CD4-positive, alpha-beta T cell treated with Interferon alpha-2 for 1 hour (primary cell): ENCODE results near the gene HOXA3.

ENCODE experiments used
- DNase-seq, 2 donors: peaks; one replicate each; pipeline ENCODE4 v3.0.0-alpha.2; 2020 to 2022

HOXA3 gene

GRCh38 chr7:27142580-27143022 lies 9.8 kb downstream of the HOXA3 start:
- no peak for DNase-seq

- no peak for DNase-seq
These were observed 10.3 kb downstream of the HOXA3 start for GRCh38 chr7:27141923-27142579.

GRCh38 chr7:27141137-27141922 lies 11.1 kb downstream of the HOXA3 start:
- no peak for DNase-seq

DNA sequence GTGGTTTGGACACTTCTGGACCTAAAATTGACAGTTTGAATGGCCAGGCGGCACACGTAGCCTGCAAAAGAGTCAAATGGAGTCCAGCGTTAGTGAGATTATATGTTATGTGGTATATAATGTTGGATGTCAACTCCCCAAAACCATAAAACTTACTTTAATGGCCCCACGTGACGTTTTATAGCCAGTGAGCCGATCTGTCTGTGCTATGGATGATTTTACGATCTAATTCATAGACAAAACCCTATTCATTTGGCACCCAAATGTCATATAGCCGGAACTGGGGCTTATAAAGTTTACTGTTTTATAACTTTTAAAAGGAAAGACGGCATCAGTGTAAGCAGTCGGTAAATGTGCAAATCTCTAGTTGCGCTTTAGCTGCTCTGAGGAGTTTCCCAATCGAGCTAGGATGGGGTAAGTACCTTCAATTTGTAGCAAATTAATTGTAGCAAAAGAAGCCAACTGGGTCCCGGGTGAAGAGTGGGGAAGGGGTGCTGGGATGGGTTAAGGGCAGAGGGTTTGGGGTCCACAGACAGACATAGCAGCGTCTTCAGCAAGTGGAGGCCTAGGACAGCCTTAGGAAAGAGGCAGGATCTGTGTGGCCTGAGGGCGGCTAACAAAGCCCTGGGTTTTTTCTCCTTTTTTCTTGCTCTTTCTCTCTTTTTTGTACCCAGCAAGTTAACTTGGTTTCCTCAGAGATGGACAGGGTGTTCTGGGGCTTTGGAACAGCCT lies 12.1 kb downstream of the HOXA3 start:
- DNase-seq: no peak

DNA sequence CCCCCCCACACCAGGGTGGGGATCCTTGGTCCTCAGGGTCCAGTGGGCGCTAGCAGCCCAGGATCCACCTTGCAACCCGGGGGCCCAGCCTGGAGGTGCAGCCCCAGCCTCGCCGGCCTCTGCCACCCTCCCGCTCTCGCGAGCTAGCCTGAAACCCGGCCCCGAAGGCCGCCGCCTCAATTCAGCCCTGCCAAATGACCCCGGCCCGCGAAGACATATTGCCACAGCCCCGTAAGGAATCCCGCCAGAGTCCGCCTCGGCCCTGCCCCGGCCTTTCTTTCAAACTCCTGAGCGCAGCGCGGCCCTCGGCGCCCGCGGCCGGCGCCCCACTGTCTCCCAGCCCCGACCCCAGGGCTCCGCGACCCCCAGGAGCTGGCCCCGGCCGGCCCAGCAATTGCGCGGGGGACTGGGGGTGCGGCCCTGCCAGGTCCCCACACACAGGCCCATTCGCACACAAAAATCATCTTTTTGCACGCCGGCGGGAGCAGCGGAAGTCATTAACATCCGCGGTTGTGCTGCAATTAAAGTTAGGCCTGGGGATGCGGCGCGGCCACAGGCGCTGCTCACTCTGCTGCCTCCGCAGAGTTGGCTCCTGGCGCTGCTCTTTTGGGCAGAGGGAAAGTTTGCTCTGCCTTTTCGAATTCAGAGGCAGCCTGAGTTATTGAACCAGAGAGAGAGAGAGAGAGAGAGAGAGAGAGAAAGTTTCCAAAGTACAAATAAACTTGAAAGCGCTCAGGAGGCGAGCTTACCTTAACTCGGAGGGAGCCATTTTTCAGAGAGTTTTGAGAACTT lies 12.9 kb downstream of the HOXA3 start:
- DNase-seq: no peak

- no peak for DNase-seq
These were observed 13.4 kb downstream of the HOXA3 start for GRCh38 chr7:27138985-27139333.

DNA sequence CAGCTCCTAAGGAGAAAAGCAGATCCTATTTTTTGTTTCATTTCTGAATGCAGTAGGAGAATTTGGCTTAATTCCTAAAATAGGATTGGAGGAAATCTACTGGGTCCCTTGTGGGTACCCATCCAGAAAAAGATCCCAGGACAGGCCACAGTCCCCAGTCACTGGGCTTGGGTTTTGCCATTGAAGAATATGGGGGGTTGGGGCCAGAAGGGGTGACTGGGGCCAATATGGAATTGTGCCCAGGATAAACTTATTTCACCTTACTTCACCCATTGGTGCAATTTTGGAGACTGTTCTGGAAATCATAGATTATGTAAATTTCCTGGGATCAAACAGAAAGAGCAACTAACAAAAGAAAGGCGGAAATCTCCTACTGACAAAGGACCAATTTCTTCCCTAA lies 13.9 kb downstream of the HOXA3 start:
- DNase-seq: no peak

- DNase-seq: no peak
These were observed 14.6 kb downstream of the HOXA3 start for GRCh38 chr7:27137640-27138315.

GRCh38 chr7:27134392-27134791 lies 18.0 kb downstream of the HOXA3 start:
- no peak for DNase-seq

DNA sequence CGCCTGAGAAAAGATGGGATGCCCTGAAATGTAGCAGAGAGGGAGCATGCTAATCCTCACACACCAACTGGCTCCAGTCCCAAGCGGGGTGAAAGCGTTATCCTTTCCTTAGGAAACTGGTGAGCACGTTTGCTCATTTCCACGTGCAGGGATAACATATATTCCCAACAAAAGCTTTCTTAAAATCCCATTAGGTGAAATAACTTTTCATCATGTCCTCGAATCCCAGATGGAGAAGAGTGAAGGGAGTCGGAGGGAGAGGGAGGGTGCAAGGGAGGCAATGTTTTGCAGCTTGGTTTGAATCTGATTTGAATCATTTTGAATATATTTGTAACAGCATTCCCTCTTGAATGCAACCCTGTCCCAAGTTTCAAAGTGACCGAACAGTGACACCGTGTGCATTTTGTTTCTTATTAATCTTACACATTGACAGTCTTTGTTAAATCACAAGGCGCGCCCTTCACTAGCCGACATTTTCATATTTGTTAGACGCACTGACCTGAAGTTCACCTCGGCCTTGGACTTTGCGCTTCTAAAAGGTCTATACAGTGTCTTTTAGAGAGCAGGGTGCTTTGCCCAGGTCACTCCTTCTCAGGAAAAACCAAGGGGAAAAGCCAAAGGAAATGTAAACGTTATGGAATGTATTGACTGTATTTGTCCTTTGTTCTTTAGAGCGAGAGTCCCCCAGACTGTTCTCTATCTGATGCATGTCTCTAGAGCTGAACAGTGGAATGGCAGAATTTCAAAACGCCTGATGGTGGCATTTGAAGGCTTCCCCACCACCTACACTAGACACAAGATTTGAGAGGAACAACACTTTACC lies 18.8 kb downstream of the HOXA3 start:
- no peak for DNase-seq

DNA sequence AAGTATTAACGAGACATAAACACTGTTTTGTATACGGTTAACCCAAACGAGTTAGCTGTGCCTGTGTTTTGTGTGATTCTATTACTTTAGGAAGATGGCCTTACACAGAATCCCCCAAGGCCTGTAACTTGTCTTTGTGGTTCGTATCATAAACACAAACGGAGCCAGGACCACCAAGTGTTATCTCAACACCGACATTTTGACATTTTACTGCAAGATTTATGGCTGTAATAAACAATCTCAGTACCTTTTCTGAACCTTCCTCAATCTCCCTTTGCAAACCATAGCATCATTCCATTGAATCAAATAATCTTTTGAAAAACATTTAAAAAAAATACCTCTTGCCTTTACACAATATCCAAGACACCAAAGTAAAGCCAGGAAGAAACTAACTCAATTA lies 19.4 kb downstream of the HOXA3 start:
- no peak for DNase-seq

GRCh38 chr7:27132214-27132613 lies 20.2 kb downstream of the HOXA3 start:
- no peak for DNase-seq

GRCh38 chr7:27131390-27131819 lies 21.0 kb downstream of the HOXA3 start:
- no peak for DNase-seq

GRCh38 chr7:27130540-27131389 lies 21.6 kb downstream of the HOXA3 start, which contains the start of gene HOXA4:
TSS of gene HOXA4 (minus strand) at chr7:27130757. CDS start at chr7:27130733, 24 bp downstream.
- peak; percentile 80 to 84 for DNase-seq

- DNase-seq: no peak
These were observed 22.4 kb downstream of the HOXA3 start for GRCh38 chr7:27129729-27130539.

- DNase-seq: no peak
These were observed 23.3 kb downstream of the HOXA3 start for GRCh38 chr7:27128776-27129728.

DNA sequence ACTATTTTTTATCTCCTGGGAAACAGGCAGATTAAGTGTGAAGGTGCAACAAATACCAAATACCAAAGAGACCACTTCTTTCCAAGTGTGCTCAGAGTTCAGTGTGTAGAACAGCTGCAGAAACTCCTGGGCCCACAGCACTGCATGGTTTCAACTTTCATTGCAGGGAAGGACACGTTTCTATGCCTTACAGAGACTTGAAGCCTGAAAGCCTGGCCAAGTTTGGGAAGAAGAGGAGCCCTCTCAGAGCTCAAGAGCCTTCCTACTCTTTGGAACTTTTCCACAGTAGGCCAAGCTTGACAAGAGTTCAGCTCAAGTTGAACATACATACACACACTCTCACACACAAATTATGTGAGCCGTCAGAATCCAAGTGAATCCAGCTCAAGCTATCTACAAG lies 24.3 kb downstream of the HOXA3 start:
- no peak for DNase-seq
